GM23248 (cell line): ENCODE data around the gene LIPT1.

Experiments
- EZH2 ChIP-seq: fragments of 200-600 bp; sonication (generic); IDR thresholded peaks from 2 replicates; pipeline ENCODE4 v1.6.1; 2018; ENCODE audit warnings: antibody characterized with exemption, mild to moderate bottlenecking; ENCODE audit not compliant: insufficient read depth, poor library complexity, severe bottlenecking
- EZH2phosphoT487 ChIP-seq: fragments of 200-600 bp; sonication (generic); IDR thresholded peaks from 2 replicates; pipeline ENCODE4 v1.6.1; 2018; ENCODE audit warnings: antibody characterized with exemption, moderate library complexity, mild to moderate bottlenecking, low read depth; ENCODE audit not compliant: insufficient read depth

DNA sequence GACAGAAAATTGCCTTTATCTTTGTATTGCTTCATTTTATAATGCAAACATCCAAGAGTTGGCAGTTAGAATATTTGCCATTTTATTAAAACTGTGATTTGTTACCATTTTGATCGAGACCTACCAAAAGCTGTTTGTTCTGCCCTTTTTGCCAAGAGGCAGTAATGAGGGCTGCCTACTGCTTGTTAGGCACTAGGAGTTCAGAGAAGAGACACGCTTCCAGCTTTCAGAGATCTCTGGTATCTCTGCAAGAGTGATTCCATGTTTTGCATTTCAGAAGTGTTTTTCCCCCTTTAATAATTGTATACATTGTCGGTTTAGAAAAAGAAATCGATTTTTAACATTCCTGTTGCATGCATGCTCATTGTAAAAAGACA is 26.8 kb downstream of the LIPT1 start:
- no peak for TF ChIP-seq EZH2
- no peak for TF ChIP-seq EZH2phosphoT487
